ENCODE results near the gene CORIN. TPM values are rescaled to one million over a fixed set of nuclear protein-coding genes. Genes with fewer than 3 reads are reported as not detected.

The CORIN gene
- total and polyA plus RNA-seq, 2 donors (not counting 1 experiment from before 2014, with no cell fraction given), result 0.25 TPM; not detected in 1

DNA sequence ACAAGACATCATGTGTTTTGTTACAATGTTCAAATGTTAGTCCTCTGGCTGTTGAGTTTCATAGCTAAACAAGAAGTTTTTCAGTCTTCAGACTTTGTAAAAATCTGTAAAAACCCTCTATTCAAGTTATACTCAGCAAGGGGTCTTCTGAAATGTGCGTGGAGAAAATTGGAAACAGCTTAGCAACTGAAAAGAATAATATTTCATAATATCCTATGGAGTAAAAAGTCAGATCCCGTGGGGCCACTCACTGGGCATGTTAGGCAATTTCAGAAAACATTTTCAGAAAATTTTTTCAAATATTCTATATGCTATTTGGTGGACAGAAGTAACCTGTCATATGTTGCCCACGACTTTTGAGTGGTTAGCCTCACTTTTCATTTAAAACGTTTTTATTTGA lies 118.3 kb downstream of the CORIN start:
- no peak for TF ChIP-seq CTCF (IDR thresholded peaks at IDR 0.05)
- Histone ChIP-seq H3K27ac (ENCODE audit: low read length in 2 of 2) (no peak overlapping the region), H3K4me2 (replicated peaks; ENCODE audit: low read depth, low read length, poor library complexity, severe bottlenecking) (no peak overlapping the region), H3K9ac (ENCODE audit: low read length) (no peak overlapping the region), H4K20me1 (ENCODE audit: control insufficient read depth, insufficient read depth, low read length, poor library complexity, severe bottlenecking) (no peaks in the 10 kb centered on the region), H3K36me3 (replicated peaks in 1 of 2; ENCODE audit: control extremely low read depth in 1 of 2, control insufficient read depth in 1 of 2, extremely low read depth in 1 of 2, insufficient read depth in 2 of 2, low read length in 1 of 2) (no peaks in the 10 kb centered on the region), H3K27me3 (replicated peaks in 1 of 4; ENCODE audit: control extremely low read depth in 1 of 4, control insufficient read depth in 3 of 4, insufficient read depth in 4 of 4, low read length in 3 of 4) (peaks cover 0 to 5% (median 1%) of the 10 kb centered on the region in 4 experiments), H3K79me2 (ENCODE audit: control insufficient read depth, insufficient read depth, low read length) (no peaks in the 10 kb centered on the region), H2AFZ (ENCODE audit: insufficient read depth, low read depth, low read length, poor library complexity, severe bottlenecking) (no peak overlapping the region), H3K9me3 (ENCODE audit: control extremely low read depth in 1 of 3, control insufficient read depth in 2 of 3, insufficient read depth in 1 of 3, low read length in 2 of 3) (no peaks in the 10 kb centered on the region), H3K4me3 (ENCODE audit: control extremely low read depth in 1 of 5, extremely low read depth in 1 of 5, insufficient read depth in 1 of 5, low read depth in 2 of 5, low read length in 4 of 5) (no peak overlapping the region), H3K4me1 (ENCODE audit: control insufficient read depth in 2 of 2, insufficient read depth in 2 of 2, low read length in 2 of 2) (no peaks in the 10 kb centered on the region)
- intact Hi-C loops (cut with micrococcal nuclease), result no loop called here
- DNase-seq, result no peak
- WGBS (ENCODE audit: insufficient coverage), result no CpG with 5 or more reads among the region's 4 CpGs
- CTCF ChIA-PET, result no interaction called here
- Mint-ChIP-seq H3K27me3 (peaks cover 30% of the 10 kb centered on the region), H3K4me1 (no peaks in the 10 kb centered on the region), H3K27ac (no peak overlapping the region), H3K9me3 (ENCODE audit: insufficient read depth) (no peaks in the 10 kb centered on the region), H3K4me3 (no peak overlapping the region)
- POLR2A ChIA-PET, result no interaction called here
- no peak for ATAC-seq (ENCODE audit: low read depth)

- intact Hi-C loops (cut with micrococcal nuclease), result no loop called here
- H4K20me1 ChIP-seq (ENCODE audit: control insufficient read depth, insufficient read depth, low read length, poor library complexity, severe bottlenecking), result no peaks in the 10 kb centered on the region
- DNase-seq, result no peak
Measured at GRCh38 chr4:47718696-47719095, 119.2 kb downstream of the CORIN start.

More at GRCh38 chr4:47718696-47719095, 119.2 kb downstream of the CORIN start:
- no peaks in the 10 kb centered on the region for H3K9me3 Mint-ChIP-seq (ENCODE audit: insufficient read depth)
- H3K4me1 Mint-ChIP-seq, result no peaks in the 10 kb centered on the region
- H3K9ac ChIP-seq (ENCODE audit: low read length), result no peak overlapping the region
- H3K27me3 Mint-ChIP-seq, result peaks cover 30% of the 10 kb centered on the region
- no peak for ATAC-seq (ENCODE audit: low read depth)
- H3K4me2 ChIP-seq (replicated peaks; ENCODE audit: low read depth, low read length, poor library complexity, severe bottlenecking), result no peak overlapping the region
- TF ChIP-seq EZH2 (IDR thresholded peaks at IDR 0.05; ENCODE audit: borderline replicate concordance, insufficient read depth, low read depth, low read length, poor library complexity, severe bottlenecking) (no peak), CTCF (IDR thresholded peaks at IDR 0.05) (no peak)
- no peak overlapping the region for H3K27ac ChIP-seq (ENCODE audit: low read length in 2 of 2)
- POLR2A ChIA-PET, result no interaction called here
- WGBS (ENCODE audit: insufficient coverage), result no CpG with 5 or more reads among the region's 2 CpGs
- H3K4me3 Mint-ChIP-seq, result no peak overlapping the region
- no peak overlapping the region for H3K4me3 ChIP-seq (ENCODE audit: control extremely low read depth in 1 of 5, extremely low read depth in 1 of 5, insufficient read depth in 1 of 5, low read depth in 2 of 5, low read length in 4 of 5)
- no peaks in the 10 kb centered on the region for H3K79me2 ChIP-seq (ENCODE audit: control insufficient read depth, insufficient read depth, low read length)
- no peak overlapping the region for H2AFZ ChIP-seq (ENCODE audit: insufficient read depth, low read depth, low read length, poor library complexity, severe bottlenecking)
- H3K27me3 ChIP-seq (replicated peaks in 1 of 4; ENCODE audit: control extremely low read depth in 1 of 4, control insufficient read depth in 3 of 4, insufficient read depth in 4 of 4, low read length in 3 of 4), result peaks cover 0 to 5% (median 1%) of the 10 kb centered on the region in 4 experiments
- no peaks in the 10 kb centered on the region for H3K9me3 ChIP-seq (ENCODE audit: control extremely low read depth in 1 of 3, control insufficient read depth in 2 of 3, insufficient read depth in 1 of 3, low read length in 2 of 3)
- CTCF ChIA-PET, result no interaction called here
- H3K4me1 ChIP-seq (ENCODE audit: control insufficient read depth in 2 of 2, insufficient read depth in 2 of 2, low read length in 2 of 2), result no peaks in the 10 kb centered on the region
- no peaks in the 10 kb centered on the region for H3K36me3 ChIP-seq (replicated peaks in 1 of 2; ENCODE audit: control extremely low read depth in 1 of 2, control insufficient read depth in 1 of 2, extremely low read depth in 1 of 2, insufficient read depth in 2 of 2, low read length in 1 of 2)
- H3K27ac Mint-ChIP-seq, result no peak overlapping the region

Data from B cell (primary cell).